ENCODE results near the gene PADI2.

The PADI2 gene

GRCh38 chr1:17017435-17017834 is 101.8 kb downstream of the PADI2 start:
- no peak for DNase-seq
